Liver (tissue), 9 donors: ENCODE results near the gene ADA. TPM values are rescaled to one million over a fixed set of nuclear protein-coding genes. Genes with fewer than 3 reads are reported as not detected.

Source experiments
- DNase-seq: peaks from one replicate; pipeline ENCODE4 v3.0.0-alpha.2; 2017; ENCODE audit warnings: low spot score
- H3K27ac ChIP-seq, 2 donors: one replicate each; pipeline ENCODE4 v1.7.0; 2013; ENCODE audit warnings: inconsistent platforms in 2 of 2, low read length in 2 of 2, control low read depth in 1 of 2, low read depth in 1 of 2, mild to moderate bottlenecking in 1 of 2
- H3K27me3 ChIP-seq, 4 donors: one replicate each; pipeline versions ENCODE4 v1.6.1 to v1.7.0; 2013; ENCODE audit warnings: low read length in 3 of 4, inconsistent platforms in 1 of 4, mild to moderate bottlenecking in 1 of 4, moderate library complexity in 1 of 4; ENCODE audit not compliant: control insufficient read depth in 4 of 4, insufficient read depth in 4 of 4
- H3K36me3 ChIP-seq, 4 donors: one replicate each; pipeline versions ENCODE4 v1.6.1 to v1.7.0; 2013; ENCODE audit warnings: low read length in 3 of 4, mild to moderate bottlenecking in 3 of 4, low read depth in 1 of 4, moderate library complexity in 1 of 4; ENCODE audit not compliant: control insufficient read depth in 4 of 4, insufficient read depth in 3 of 4
- H3K4me1 ChIP-seq, 4 donors: one replicate each; pipeline versions ENCODE4 v1.6.1 to v1.7.0; 2013; ENCODE audit warnings: low read length in 3 of 4, mild to moderate bottlenecking in 3 of 4, moderate library complexity in 1 of 4; ENCODE audit not compliant: control insufficient read depth in 4 of 4, insufficient read depth in 4 of 4
- H3K4me3 ChIP-seq, 3 donors: one replicate each; pipeline versions ENCODE4 v1.6.1 to v1.7.0; 2013; ENCODE audit warnings: low read length in 3 of 3, control low read depth in 1 of 3, low read depth in 1 of 3, mild to moderate bottlenecking in 1 of 3
- H3K9ac ChIP-seq, 2 donors: one replicate each; pipeline ENCODE4 v1.7.0; 2013; ENCODE audit warnings: low read length in 2 of 2, mild to moderate bottlenecking in 2 of 2, moderate library complexity in 2 of 2, control low read depth in 1 of 2, low read depth in 1 of 2
- H3K9me3 ChIP-seq, 4 donors: one replicate each; pipeline versions ENCODE4 v1.6.1 to v1.7.0; 2013; ENCODE audit warnings: low read length in 3 of 4; ENCODE audit not compliant: control insufficient read depth in 4 of 4
- FOXA1 ChIP-seq: IDR thresholded peaks from 2 replicates; pipeline ENCODE4 v1.6.1; 2016; ENCODE audit warnings: antibody characterized with exemption
- FOXA2 ChIP-seq: IDR thresholded peaks from 2 replicates; pipeline ENCODE4 v1.6.1; 2016; ENCODE audit warnings: antibody characterized with exemption
- GABPA ChIP-seq, 2 donors: IDR thresholded peaks in 1 of 2; conservative IDR thresholded peaks in 1 of 2; 2 replicates each; pipeline ENCODE4 v1.6.1; 2016; ENCODE audit warnings: antibody characterized with exemption in 2 of 2, mild to moderate bottlenecking in 1 of 2, moderate library complexity in 1 of 2
- HNF4A ChIP-seq, 2 donors: conservative IDR thresholded peaks; 2 replicates each; pipeline ENCODE4 v1.6.1; 2016; ENCODE audit warnings: antibody characterized with exemption in 2 of 2, mild to moderate bottlenecking in 2 of 2
- HNF4G ChIP-seq: IDR thresholded peaks from 2 replicates; pipeline ENCODE4 v1.6.1; 2016; ENCODE audit warnings: antibody characterized with exemption
- MAX ChIP-seq: IDR thresholded peaks from 2 replicates; pipeline ENCODE4 v1.6.1; 2016; ENCODE audit warnings: antibody characterized with exemption
- NR2F2 ChIP-seq: IDR thresholded peaks from 2 replicates; pipeline ENCODE4 v1.6.1; 2016; ENCODE audit warnings: antibody characterized with exemption
- RAD21 ChIP-seq, 2 donors: IDR thresholded peaks; 2 replicates each; pipeline ENCODE4 v1.6.1; 2016; ENCODE audit warnings: antibody characterized with exemption in 2 of 2, mild to moderate bottlenecking in 2 of 2
- RXRA ChIP-seq, 2 donors: IDR thresholded peaks; 2 replicates each; pipeline ENCODE4 v1.6.1; 2017 to 2018; ENCODE audit warnings: antibody characterized with exemption in 2 of 2, mild to moderate bottlenecking in 1 of 2
- SP1 ChIP-seq: IDR thresholded peaks from 2 replicates; pipeline ENCODE4 v1.6.1; 2018; ENCODE audit warnings: antibody characterized with exemption, mild to moderate bottlenecking
- TAF1 ChIP-seq: conservative IDR thresholded peaks from 2 replicates; pipeline ENCODE4 v1.6.1; 2016; ENCODE audit warnings: antibody characterized with exemption, mild to moderate bottlenecking
- YY1 ChIP-seq: IDR thresholded peaks from 2 replicates; pipeline ENCODE4 v1.6.1; 2016; ENCODE audit warnings: antibody characterized with exemption, mild to moderate bottlenecking
- WGBS: extraction: QIAGEN DNeasy Blood & Tissue Kit; methylation state at CpG from one replicate; pipeline ENCODE4 v1.1.7; 2013; 5-methylcytosine and 5-hydroxymethylcytosine counted together
- polyA plus RNA-seq, 2 donors: library from polyadenylated mRNA; stranded (reverse) in 1 of 2; unstranded in 1 of 2; fragments of 200-250 nt in 1 of 2; fragments of >200 nt in 1 of 2; fragmentation: Nextera tagmentation in 1 of 2; extraction: Ambion mirVana in 1 of 2; gene quantifications; one replicate each; pipeline versions ENCODE4 v1.2.1 to v1.2.3, GENCODE V29; 2013 to 2015
- total RNA-seq, 2 donors: library from RNA; depleted of rRNA; stranded (reverse); fragments of >200 nt; gene quantifications; one replicate each; pipeline ENCODE4 v1.2.3, GENCODE V29; 2014
- TF ChIP-seq, protein P1 (sequence below): IDR thresholded peaks from 2 replicates; pipeline ENCODE4 v1.6.1; 2016; ENCODE audit warnings: antibody characterized with exemption
- TF ChIP-seq, protein P2 (sequence below): IDR thresholded peaks from 2 replicates; pipeline ENCODE4 v1.6.1; 2016; ENCODE audit warnings: antibody characterized with exemption, mild to moderate bottlenecking
- TF ChIP-seq, protein P3 (sequence below): IDR thresholded peaks from 2 replicates; pipeline ENCODE4 v1.6.1; 2016; ENCODE audit warnings: antibody characterized with exemption
- donor health status: healthy.
- donor health status: healthy.
- donor health status: healthy.
- donor health status: healthy.
- donor health status: healthy.

Gene ADA
- total and polyA plus RNA-seq, 4 donors = 2.9 to 7.7 (median 3.0) TPM

GRCh38 chr20:44593751-44594150, 57.7 kb downstream of the ADA start:
- no peak overlapping the region for H3K9ac ChIP-seq
- no peaks in the 10 kb centered on the region for H3K9me3 ChIP-seq
- H3K27me3 ChIP-seq = no peaks in the 10 kb centered on the region
- WGBS = 84% methylated on average over 2 of the region's 2 CpGs
- no peak for TF ChIP-seq FOXA1
- TF ChIP-seq SP1 = no peak
- no peaks in the 10 kb centered on the region for H3K4me1 ChIP-seq
- H3K27ac ChIP-seq = no peak overlapping the region
- peaks cover 0 to 17% (median 6%) of the 10 kb centered on the region in 4 donors for H3K36me3 ChIP-seq
- DNase-seq = no peak
- no peak overlapping the region for H3K4me3 ChIP-seq

- Histone ChIP-seq H3K4me1 (peaks cover 0 to under 1% (median 0%) of the 10 kb centered on the region in 4 donors), H3K27me3 (no peaks in the 10 kb centered on the region), H3K36me3 (peaks cover 0 to 17% (median 5%) of the 10 kb centered on the region in 4 donors), H3K27ac (no peak overlapping the region), H3K9ac (no peak overlapping the region), H3K9me3 (no peaks in the 10 kb centered on the region), H3K4me3 (no peak overlapping the region)
- no peak for DNase-seq
- TF ChIP-seq TAF1 (no peak), YY1 (no peak), NR2F2 (no peak), RXRA (IDR thresholded peaks at IDR 0.05) (no peak), SP1 (no peak)
- 89% methylated on average over 3 of the region's 3 CpGs for WGBS
Observed at GRCh38 chr20:44592366-44592765, 59.1 kb downstream of the ADA start.

GRCh38 chr20:44590980-44591778, 60.3 kb downstream of the ADA start:
- Histone ChIP-seq H3K27ac (no peak overlapping the region), H3K27me3 (no peaks in the 10 kb centered on the region), H3K36me3 (peaks cover 0 to 17% (median 5%) of the 10 kb centered on the region in 4 donors), H3K9ac (no peak overlapping the region), H3K4me3 (no peak overlapping the region), H3K9me3 (no peaks in the 10 kb centered on the region), H3K4me1 (peaks cover 0 to 5% (median 1%) of the 10 kb centered on the region in 4 donors)
- 92% methylated on average over 9 of the region's 9 CpGs for WGBS
- DNase-seq = no peak
- no peak for TF ChIP-seq SP1
- no peak for TF ChIP-seq MAX
- TF ChIP-seq GABPA (IDR thresholded peaks at IDR 0.05 in 1 of 2, conservative IDR thresholded peaks at IDR 0.05 in 1 of 2) = no peak
- TF ChIP-seq, protein P1, sequence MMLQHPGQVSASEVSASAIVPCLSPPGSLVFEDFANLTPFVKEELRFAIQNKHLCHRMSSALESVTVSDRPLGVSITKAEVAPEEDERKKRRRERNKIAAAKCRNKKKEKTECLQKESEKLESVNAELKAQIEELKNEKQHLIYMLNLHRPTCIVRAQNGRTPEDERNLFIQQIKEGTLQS = no peak
- no peak for TF ChIP-seq YY1

GRCh38 chr20:44589537-44589936, 62.0 kb downstream of the ADA start:
- Histone ChIP-seq H3K36me3 (peaks cover 0 to 17% (median 5%) of the 10 kb centered on the region in 4 donors), H3K9ac (no peak overlapping the region), H3K27ac (no peak overlapping the region), H3K27me3 (no peaks in the 10 kb centered on the region), H3K4me1 (peaks cover 0 to 5% (median 1%) of the 10 kb centered on the region in 4 donors), H3K4me3 (no peak overlapping the region), H3K9me3 (no peaks in the 10 kb centered on the region)
- 92% methylated on average over 4 of the region's 4 CpGs for WGBS
- DNase-seq = no peak
- TF ChIP-seq TAF1 (no peak), FOXA2 (no peak), RAD21 (IDR thresholded peaks at IDR 0.05) (no peak), FOXA1 (no peak), HNF4G (no peak), HNF4A (conservative IDR thresholded peaks at IDR 0.05) (no peak), SP1 (no peak), YY1 (no peak)
- TF ChIP-seq, protein P2, sequence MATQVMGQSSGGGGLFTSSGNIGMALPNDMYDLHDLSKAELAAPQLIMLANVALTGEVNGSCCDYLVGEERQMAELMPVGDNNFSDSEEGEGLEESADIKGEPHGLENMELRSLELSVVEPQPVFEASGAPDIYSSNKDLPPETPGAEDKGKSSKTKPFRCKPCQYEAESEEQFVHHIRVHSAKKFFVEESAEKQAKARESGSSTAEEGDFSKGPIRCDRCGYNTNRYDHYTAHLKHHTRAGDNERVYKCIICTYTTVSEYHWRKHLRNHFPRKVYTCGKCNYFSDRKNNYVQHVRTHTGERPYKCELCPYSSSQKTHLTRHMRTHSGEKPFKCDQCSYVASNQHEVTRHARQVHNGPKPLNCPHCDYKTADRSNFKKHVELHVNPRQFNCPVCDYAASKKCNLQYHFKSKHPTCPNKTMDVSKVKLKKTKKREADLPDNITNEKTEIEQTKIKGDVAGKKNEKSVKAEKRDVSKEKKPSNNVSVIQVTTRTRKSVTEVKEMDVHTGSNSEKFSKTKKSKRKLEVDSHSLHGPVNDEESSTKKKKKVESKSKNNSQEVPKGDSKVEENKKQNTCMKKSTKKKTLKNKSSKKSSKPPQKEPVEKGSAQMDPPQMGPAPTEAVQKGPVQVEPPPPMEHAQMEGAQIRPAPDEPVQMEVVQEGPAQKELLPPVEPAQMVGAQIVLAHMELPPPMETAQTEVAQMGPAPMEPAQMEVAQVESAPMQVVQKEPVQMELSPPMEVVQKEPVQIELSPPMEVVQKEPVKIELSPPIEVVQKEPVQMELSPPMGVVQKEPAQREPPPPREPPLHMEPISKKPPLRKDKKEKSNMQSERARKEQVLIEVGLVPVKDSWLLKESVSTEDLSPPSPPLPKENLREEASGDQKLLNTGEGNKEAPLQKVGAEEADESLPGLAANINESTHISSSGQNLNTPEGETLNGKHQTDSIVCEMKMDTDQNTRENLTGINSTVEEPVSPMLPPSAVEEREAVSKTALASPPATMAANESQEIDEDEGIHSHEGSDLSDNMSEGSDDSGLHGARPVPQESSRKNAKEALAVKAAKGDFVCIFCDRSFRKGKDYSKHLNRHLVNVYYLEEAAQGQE = no peak
- TF ChIP-seq, protein P3, sequence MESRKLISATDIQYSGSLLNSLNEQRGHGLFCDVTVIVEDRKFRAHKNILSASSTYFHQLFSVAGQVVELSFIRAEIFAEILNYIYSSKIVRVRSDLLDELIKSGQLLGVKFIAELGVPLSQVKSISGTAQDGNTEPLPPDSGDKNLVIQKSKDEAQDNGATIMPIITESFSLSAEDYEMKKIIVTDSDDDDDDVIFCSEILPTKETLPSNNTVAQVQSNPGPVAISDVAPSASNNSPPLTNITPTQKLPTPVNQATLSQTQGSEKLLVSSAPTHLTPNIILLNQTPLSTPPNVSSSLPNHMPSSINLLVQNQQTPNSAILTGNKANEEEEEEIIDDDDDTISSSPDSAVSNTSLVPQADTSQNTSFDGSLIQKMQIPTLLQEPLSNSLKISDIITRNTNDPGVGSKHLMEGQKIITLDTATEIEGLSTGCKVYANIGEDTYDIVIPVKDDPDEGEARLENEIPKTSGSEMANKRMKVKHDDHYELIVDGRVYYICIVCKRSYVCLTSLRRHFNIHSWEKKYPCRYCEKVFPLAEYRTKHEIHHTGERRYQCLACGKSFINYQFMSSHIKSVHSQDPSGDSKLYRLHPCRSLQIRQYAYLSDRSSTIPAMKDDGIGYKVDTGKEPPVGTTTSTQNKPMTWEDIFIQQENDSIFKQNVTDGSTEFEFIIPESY = no peak
